ENCODE data around the gene SIK3.

DNA sequence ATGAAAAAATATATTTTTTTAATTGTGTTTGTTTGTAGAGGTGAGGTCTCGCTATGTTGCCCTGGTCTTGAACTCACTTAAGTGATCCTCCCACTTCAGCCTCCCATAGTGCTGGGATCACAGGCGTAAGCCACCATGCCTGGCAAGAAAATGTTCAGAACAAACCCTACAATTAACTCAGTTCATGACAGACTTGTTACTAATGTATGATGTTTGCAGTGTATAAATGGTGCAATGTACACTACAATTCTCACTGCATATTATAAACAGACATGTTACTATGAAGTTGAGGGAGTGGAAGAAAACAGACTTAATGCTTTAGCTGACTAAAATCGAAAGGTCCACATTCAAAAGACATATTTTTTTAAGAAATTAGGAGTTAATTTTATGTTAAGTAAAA is 59.0 kb downstream of the SIK3 start:
- TF ChIP-seq, protein P1, sequence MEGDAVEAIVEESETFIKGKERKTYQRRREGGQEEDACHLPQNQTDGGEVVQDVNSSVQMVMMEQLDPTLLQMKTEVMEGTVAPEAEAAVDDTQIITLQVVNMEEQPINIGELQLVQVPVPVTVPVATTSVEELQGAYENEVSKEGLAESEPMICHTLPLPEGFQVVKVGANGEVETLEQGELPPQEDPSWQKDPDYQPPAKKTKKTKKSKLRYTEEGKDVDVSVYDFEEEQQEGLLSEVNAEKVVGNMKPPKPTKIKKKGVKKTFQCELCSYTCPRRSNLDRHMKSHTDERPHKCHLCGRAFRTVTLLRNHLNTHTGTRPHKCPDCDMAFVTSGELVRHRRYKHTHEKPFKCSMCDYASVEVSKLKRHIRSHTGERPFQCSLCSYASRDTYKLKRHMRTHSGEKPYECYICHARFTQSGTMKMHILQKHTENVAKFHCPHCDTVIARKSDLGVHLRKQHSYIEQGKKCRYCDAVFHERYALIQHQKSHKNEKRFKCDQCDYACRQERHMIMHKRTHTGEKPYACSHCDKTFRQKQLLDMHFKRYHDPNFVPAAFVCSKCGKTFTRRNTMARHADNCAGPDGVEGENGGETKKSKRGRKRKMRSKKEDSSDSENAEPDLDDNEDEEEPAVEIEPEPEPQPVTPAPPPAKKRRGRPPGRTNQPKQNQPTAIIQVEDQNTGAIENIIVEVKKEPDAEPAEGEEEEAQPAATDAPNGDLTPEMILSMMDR (conservative IDR thresholded peaks at IDR 0.05; ENCODE audit: low read depth in 2 of 2), result no peak
- TF ChIP-seq STAT1 (IDR thresholded peaks at IDR 0.05; ENCODE audit: unreplicated experiment), result no peak
- no peak for TF ChIP-seq EZH2phosphoT487 (IDR thresholded peaks at IDR 0.05; ENCODE audit: unreplicated experiment)
- TF ChIP-seq, protein P2, sequence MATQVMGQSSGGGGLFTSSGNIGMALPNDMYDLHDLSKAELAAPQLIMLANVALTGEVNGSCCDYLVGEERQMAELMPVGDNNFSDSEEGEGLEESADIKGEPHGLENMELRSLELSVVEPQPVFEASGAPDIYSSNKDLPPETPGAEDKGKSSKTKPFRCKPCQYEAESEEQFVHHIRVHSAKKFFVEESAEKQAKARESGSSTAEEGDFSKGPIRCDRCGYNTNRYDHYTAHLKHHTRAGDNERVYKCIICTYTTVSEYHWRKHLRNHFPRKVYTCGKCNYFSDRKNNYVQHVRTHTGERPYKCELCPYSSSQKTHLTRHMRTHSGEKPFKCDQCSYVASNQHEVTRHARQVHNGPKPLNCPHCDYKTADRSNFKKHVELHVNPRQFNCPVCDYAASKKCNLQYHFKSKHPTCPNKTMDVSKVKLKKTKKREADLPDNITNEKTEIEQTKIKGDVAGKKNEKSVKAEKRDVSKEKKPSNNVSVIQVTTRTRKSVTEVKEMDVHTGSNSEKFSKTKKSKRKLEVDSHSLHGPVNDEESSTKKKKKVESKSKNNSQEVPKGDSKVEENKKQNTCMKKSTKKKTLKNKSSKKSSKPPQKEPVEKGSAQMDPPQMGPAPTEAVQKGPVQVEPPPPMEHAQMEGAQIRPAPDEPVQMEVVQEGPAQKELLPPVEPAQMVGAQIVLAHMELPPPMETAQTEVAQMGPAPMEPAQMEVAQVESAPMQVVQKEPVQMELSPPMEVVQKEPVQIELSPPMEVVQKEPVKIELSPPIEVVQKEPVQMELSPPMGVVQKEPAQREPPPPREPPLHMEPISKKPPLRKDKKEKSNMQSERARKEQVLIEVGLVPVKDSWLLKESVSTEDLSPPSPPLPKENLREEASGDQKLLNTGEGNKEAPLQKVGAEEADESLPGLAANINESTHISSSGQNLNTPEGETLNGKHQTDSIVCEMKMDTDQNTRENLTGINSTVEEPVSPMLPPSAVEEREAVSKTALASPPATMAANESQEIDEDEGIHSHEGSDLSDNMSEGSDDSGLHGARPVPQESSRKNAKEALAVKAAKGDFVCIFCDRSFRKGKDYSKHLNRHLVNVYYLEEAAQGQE (IDR thresholded peaks at IDR 0.05; ENCODE audit: unreplicated experiment), result no peak
- no peak for TF ChIP-seq EZH2 (IDR thresholded peaks at IDR 0.05; ENCODE audit: low read depth, unreplicated experiment)
- no peak for TF ChIP-seq POLR2AphosphoS5 (IDR thresholded peaks at IDR 0.05; ENCODE audit: low read depth)

Data from GM23338 (cell line).